PFSK-1 (cell line): ENCODE data around the gene GABRP.

Experiments
- FOXP2 ChIP-seq: optimal IDR thresholded peaks from 2 replicates; pipeline ENCODE3; 2011; ENCODE audit warnings: borderline replicate concordance, control low read depth, inconsistent platforms; ENCODE audit not compliant: insufficient read depth; ENCODE audit errors: extremely low read length, extremely low read depth
- POLR2AphosphoS5 ChIP-seq: IDR thresholded peaks from 2 replicates; pipeline ENCODE4 v1.6.1; 2012; ENCODE audit warnings: low read depth, mild to moderate bottlenecking, control low read depth, low read length, moderate library complexity
- REST ChIP-seq, 2 experiments: IDR thresholded peaks; 2 replicates each; pipeline versions ENCODE4 v1.6.1 to v1.8.0; 2011 to 2012; ENCODE audit warnings: low read depth in 2 of 2, low read length in 2 of 2, control low read depth in 1 of 2, inconsistent platforms in 1 of 2, mild to moderate bottlenecking in 1 of 2, moderate library complexity in 1 of 2; ENCODE audit not compliant: insufficient read depth in 1 of 2
- SIN3A ChIP-seq: IDR thresholded peaks from 2 replicates; pipeline ENCODE4 v1.6.1; 2012; ENCODE audit warnings: mild to moderate bottlenecking, low read length, moderate library complexity, borderline replicate concordance; ENCODE audit not compliant: insufficient read depth
- TAF1 ChIP-seq: IDR thresholded peaks from 2 replicates; pipeline ENCODE4 v1.6.1; 2012; ENCODE audit warnings: low read length, control low read depth, borderline replicate concordance; ENCODE audit not compliant: insufficient read depth

GABRP gene

GRCh38 chr5:170757182-170757601 lies 26.3 kb upstream of the GABRP start:
- TF ChIP-seq TAF1 (no peak), FOXP2 (no peak), POLR2AphosphoS5 (no peak), SIN3A (no peak), REST (IDR thresholded peaks at IDR 0.05; ENCODE audit: insufficient read depth in 1 of 2, low read depth in 2 of 2, low read length in 2 of 2) (no peak)

DNA sequence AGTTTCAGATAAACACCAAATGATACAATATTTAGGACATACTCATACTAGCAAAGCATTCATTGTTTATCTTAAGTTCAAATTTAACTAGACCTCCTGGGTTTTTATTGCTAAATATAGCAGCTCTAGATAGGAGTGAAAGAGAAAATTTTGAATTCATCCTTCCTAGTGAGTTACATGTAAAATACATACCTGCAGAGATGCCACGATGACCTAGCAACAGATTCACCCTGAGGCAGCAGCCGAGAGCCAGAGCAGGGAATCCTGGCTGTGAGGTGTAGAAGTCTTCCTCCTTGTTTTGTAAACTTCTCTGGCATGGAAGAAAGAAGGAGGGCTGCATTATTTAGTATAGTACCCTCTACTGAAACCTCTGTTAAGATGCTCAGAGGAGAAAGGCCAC lies 25.9 kb upstream of the GABRP start:
- TF ChIP-seq SIN3A, result no peak
- TF ChIP-seq TAF1, result no peak
- TF ChIP-seq REST (IDR thresholded peaks at IDR 0.05; ENCODE audit: insufficient read depth in 1 of 2, low read depth in 2 of 2, low read length in 2 of 2), result no peak
- no peak for TF ChIP-seq FOXP2
- no peak for TF ChIP-seq POLR2AphosphoS5

- no peak for TF ChIP-seq TAF1
- no peak for TF ChIP-seq REST (IDR thresholded peaks at IDR 0.05; ENCODE audit: insufficient read depth in 1 of 2, low read depth in 2 of 2, low read length in 2 of 2)
- no peak for TF ChIP-seq POLR2AphosphoS5
- TF ChIP-seq FOXP2, result no peak
- no peak for TF ChIP-seq SIN3A
Measured at GRCh38 chr5:170758481-170758880, 25.0 kb upstream of the GABRP start.

DNA sequence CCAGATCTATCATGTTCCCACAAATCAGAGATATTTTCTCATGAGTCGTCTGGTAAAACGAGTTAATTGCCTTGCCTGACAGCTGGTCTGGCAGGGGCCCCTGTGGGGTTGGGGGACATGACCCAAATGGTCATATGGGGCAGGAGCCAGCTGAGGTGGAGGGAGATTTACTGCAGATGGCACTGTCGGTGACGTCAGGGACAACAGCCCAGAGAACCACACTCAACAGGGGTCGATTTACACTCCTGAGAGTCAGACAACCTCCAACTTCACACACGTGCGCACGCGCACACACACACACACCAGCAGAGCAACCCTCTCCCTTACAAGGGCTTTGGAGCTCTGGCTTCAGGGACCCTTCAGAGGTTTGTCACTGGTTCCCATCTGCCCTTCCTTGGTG lies 23.4 kb upstream of the GABRP start:
- TF ChIP-seq SIN3A (no peak), POLR2AphosphoS5 (no peak), TAF1 (no peak), REST (IDR thresholded peaks at IDR 0.05; ENCODE audit: insufficient read depth in 1 of 2, low read depth in 2 of 2, low read length in 2 of 2) (no peak)

- TF ChIP-seq POLR2AphosphoS5, result no peak
- TF ChIP-seq FOXP2, result no peak
- TF ChIP-seq REST (IDR thresholded peaks at IDR 0.05; ENCODE audit: insufficient read depth in 1 of 2, low read depth in 2 of 2, low read length in 2 of 2), result no peak
- no peak for TF ChIP-seq SIN3A
- no peak for TF ChIP-seq TAF1
Measured at GRCh38 chr5:170761048-170761707, 22.3 kb upstream of the GABRP start.
